Activated CD4-positive, alpha-beta T cell treated with anti-CD3 and anti-CD28 coated beads, Interleukin-10, Interleukin-2, amounts not matched to agents 100 ng/mL and 50 ng/mL, durations not matched to agents 16 hours and 8 hours (primary cell): ENCODE results near the gene MIXL1.
"Not testable (repeated sequence)": the region's sequence is repeated elsewhere in the genome, so short reads cannot be mapped to it uniquely, and the experiment has no call there.

Experiments
- DNase-seq: peaks from one replicate; pipeline ENCODE4 v3.0.0-alpha.2; 2020

Gene MIXL1

DNA sequence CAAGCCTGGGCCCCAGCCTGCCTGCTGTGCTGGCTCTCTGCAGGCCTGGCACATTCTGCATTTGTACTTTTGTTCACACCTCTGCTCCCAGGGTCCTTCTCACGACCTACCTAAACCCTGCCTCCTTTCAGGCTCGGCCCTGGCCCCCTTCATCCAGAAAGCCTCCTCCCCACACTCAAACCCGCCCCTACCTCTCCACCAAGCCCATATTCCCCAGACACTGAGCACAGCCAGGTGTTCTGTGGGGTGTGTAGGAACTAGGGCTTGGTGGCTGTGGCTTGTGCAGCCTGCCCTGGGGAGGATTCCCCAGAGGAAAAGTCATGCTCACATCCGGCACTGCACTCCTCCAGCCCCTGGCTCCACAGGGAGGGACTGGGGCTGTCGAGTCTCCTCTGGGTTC is 8.2 kb upstream of the MIXL1 start:
- no peak for DNase-seq

- no peak for DNase-seq
Observed at GRCh38 chr1:226216056-226216455, 7.4 kb upstream of the MIXL1 start.

- DNase-seq = no peak
Observed at GRCh38 chr1:226217273-226217672, 6.2 kb upstream of the MIXL1 start.

DNA sequence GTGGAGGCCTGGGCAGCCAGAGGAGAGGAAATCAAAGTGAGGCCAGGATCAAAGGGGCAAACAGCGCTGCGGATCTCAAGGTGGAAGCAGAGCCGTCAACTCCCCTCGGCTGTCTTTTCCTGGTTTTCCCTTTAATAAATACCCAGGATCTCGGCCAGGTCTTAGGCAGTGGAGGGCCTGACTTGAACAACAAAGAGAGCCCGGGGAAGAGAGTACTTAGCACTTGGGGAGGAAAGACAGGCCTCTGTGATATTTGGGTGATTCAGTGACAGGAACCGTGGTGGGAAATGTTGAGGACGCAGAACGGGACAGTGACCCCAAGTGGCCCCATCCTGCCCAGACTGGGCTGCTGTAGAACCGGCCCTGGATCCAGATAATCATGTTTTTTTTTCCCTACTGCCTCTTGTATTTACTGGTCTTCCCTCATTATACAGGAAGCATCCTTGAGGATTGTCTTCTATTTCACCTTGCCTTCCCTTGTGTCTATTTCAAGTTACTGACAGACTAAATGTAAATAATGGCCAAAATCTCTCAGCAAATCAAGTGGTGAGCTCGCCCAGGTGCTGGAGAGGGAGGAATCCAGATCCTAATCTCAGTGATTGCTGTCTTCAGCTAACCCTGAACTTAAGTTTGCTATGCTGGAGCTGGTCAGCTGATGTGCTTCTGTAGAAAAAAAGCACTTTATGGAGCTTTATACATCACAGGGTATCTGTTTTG is 2.8 kb upstream of the MIXL1 start:
- no peak for DNase-seq

GRCh38 chr1:226222686-226223085 is 778 bp upstream of the MIXL1 start:
- DNase-seq = no peak

GRCh38 chr1:226223786-226224244 is 351 bp downstream of the MIXL1 start:
- DNase-seq = peak; percentile 23

DNA sequence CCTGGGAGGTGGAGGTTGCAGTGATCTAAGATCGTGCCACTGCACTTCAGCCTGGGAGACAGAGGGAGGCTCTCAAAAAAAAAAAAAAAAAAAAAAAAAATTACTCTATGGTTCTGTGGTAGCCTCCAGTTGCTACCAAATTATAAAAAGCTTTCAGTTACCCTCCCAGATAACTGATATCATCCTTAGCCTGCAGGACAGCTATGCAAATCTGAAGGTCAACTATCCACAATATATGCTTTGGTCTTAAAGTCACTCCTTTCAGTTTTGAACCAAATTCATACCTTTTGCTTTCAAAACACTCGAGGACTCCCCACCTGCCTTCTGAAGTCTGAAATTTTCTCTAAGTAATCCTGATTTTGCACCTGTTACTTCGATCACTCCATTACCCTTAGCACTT is 3.1 kb downstream of the MIXL1 start:
- DNase-seq = no peak

DNA sequence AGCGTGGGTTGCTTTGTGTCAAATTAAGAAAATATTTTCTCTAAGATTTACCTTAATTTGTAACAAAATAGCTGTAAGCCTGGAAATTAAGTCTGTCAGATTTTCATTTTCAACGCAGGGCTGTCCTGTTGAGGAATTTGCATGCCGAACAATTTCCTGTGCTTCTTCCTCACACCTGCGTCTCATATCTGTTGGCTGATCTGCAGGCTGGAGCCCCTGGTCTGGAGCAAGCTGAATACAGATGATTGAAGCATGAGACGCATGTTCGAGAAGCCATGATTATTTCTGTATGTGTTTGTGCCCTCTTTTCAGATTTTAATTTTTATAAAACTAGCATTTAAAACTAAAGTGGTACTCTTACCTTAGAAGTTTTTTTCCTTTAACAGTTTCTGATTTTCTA is 9.8 kb downstream of the MIXL1 start:
- no peak for DNase-seq

DNA sequence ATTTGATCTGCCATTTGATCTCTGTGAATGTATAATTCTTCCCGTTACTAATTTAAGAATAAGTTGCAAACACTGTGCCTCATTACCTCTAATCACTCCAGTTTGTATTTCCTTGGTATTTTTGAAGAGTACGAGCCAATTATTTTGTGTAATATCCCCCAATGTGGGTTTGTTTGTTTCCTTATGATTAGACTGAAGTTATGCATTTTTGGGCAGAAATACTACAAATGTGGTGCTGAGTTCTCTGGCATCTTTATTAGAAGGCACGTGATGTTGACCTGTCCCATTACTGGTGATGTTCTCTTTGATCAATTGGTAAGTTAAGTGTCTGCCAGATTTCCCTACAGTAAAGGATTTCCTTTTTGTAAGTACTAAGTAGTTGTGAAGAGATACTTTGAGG is 10.3 kb downstream of the MIXL1 start:
- DNase-seq = no peak

DNA sequence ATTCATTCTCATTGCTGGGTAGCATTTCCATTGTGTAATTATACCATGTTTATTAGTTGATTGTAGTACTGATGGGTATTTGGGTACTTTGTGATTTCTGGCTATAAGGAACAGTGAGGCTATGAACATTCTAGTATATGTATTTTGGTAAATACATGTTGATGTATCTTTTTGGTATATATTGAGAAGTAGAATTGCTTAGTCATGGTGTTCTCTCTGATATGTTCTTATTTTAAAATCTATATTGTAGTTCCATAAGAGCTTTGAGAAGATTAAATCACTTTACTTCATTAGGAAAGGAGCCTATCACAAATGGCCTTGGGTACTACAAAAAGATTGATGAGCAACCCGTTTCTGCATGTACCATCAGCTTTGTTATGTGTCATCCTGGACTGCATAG is 13.4 kb downstream of the MIXL1 start:
- no peak for DNase-seq

- no peak for DNase-seq
Observed at GRCh38 chr1:226239421-226239820, 16.0 kb downstream of the MIXL1 start.

- DNase-seq = no peak
Observed at GRCh38 chr1:226248091-226248490, 24.6 kb downstream of the MIXL1 start.

GRCh38 chr1:226248796-226249195 is 25.3 kb downstream of the MIXL1 start:
- DNase-seq = no peak

- no peak for DNase-seq
Observed at GRCh38 chr1:226250511-226250910, 27.0 kb downstream of the MIXL1 start.

DNA sequence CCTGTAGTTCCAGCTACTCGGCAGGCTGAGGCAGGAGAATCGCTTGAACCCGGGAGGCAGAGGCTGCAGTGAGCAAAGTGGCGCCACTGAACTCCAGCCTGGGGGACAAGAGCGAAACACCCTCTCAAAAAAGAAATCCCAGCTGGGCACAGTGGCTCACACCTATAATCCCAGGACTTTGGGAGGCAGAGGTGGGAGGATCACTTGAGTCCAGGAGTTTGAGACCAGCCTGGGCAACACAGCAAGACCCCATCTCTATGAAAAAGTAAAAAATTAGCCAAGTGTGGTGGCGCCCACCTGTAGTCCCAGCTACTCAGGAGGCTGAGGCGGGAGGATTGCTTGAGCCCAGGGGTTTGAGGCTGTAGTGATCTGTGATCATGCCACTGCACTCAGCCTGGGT is 29.4 kb downstream of the MIXL1 start:
- DNase-seq = not testable (repeated sequence)

GRCh38 chr1:226253933-226254332 is 30.5 kb downstream of the MIXL1 start:
- DNase-seq = no peak

DNA sequence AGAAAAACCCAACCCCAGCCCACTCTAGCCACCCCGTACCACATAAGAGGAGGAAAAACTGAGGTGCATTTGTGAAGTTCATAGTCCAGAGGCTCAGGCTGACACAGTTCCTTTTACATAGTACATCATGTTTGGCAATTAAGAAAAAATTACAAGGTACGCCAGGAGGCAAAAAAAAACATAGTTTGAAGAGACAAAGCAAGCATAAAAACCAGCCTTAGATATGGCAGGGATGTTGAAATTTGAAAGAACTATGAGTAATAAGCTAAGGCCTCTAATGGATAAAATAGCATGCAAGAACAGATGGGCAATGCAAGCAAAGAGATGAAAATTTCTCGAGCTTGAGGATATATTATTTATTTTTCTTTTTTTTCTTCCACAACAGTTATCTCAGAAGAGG is 31.9 kb downstream of the MIXL1 start:
- no peak for DNase-seq

- no peak for DNase-seq
Observed at GRCh38 chr1:226261818-226262217, 38.4 kb downstream of the MIXL1 start.

DNA sequence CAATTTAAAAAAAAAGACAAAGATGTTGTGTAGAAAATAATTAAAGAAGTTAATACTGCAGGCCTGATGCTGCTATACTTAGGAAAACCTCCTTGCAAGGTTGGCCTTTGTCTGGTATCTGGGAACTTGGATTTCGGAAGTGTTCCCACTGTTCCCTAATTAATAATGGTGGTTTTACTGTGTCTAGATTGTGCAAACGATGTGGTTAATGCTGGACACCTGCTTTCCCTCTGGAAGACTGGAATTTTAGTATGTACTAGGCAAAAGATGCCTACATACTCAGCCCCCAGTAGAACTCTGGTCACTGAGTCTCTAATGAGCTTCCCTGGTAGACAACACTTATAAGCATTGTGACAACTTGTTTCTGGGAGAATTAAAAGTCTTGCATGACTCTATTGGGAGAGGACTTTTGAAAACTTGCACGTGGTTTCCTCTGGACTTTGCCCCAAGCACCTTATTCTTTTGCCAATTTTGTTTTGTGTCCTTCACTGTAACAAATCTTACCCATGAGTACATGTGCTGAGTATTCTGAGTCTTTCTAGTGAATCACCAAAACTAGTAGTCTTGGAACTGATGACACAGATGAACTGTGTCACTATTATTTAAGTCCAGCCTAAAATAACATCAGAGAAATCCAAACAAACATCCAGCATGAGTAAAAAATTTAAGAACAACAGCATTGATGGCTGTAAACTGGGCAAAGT is 45.1 kb downstream of the MIXL1 start:
- no peak for DNase-seq

DNA sequence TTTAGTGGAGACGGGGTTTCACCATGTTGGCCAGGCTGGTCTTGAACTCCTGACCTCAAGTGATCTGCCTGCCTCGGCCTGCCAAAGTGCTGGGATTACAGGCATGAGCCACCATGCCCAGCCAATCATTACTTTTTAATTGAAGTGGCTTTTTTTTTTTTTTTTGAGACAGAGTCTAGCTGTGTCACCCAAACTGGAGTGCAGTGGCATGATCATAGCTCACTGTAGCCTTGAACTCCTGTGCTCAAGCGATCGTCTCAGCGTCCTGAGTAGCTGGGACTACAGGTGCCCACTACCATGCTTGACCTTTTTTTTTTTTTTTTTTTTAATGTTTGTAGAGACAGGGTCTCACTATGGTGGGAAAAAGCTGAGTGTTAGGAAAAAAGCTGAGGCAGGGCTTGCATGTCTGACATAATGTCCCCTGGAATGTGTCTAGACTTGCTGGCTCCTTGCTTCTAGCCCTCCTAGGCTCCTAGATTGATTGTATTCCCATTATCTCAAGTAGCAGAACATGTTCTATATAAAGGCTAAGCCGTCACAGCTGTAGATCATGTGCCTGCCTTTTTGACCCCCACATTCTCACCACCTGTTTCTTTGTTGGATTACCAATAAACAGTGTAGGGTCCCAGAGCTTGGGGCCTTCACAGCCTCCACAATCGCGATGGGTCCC is 48.9 kb downstream of the MIXL1 start:
- not testable (repeated sequence) for DNase-seq

DNA sequence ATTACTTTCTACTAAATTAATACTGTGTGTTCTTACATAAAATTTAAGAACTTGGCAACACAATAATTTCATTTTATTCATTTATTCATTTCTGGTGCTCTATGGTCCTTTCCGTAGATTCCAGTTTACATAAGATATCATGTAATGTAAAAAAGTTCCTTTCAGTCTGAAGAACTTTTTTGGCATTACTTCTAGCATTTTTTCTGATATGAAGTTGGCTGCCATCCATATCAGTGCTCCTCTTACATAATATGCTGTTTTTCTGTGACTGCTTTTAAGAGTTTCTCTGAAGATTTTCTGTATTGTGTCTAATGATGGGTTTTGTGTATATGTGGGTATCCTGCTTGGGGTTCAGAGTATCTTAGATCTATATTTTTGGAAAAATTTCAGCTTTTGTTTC is 50.7 kb downstream of the MIXL1 start:
- no peak for DNase-seq

GRCh38 chr1:226276077-226276682 is 52.7 kb downstream of the MIXL1 start:
- DNase-seq = no peak
